ENCODE results near the gene C19orf85.
A peak's percentile ranks its signal among the peaks of the same experiment; 100 is the strongest.

C19orf85 gene

DNA sequence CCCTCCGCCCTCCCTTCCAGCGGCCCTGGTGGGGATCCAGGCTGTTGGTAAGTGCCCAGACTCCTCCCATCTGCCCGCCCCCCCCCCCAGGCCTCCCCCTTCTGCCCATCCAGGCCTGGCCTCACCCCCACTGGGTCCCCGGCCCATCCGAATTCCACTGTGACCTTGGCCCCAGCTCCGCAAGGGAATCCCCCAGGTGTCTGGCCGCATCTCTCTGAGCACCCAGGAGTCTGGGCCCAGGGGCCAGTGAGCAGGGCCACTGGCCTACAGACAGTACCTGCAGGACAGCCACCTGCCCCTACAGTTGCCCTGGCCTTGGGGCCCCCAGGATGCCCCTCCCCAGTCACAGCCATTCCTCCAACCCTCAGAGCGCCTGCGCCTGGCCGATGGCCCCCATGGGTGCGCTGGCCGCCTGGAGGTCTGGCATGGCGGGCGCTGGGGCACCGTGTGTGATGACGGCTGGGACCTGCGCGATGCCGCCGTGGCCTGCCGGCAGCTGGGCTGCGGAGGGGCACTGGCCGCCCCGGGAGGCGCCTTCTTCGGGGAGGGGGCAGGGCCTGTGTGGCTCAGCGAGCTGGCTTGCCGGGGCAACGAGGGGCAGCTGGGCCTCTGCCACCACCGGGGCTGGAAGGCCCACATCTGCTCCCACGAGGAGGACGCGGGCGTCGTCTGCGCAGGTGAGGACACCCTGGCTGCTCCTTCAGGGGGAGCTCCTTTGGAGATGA lies 24.6 kb upstream of the C19orf85 start:
- DNase-seq, result no peak

DNA sequence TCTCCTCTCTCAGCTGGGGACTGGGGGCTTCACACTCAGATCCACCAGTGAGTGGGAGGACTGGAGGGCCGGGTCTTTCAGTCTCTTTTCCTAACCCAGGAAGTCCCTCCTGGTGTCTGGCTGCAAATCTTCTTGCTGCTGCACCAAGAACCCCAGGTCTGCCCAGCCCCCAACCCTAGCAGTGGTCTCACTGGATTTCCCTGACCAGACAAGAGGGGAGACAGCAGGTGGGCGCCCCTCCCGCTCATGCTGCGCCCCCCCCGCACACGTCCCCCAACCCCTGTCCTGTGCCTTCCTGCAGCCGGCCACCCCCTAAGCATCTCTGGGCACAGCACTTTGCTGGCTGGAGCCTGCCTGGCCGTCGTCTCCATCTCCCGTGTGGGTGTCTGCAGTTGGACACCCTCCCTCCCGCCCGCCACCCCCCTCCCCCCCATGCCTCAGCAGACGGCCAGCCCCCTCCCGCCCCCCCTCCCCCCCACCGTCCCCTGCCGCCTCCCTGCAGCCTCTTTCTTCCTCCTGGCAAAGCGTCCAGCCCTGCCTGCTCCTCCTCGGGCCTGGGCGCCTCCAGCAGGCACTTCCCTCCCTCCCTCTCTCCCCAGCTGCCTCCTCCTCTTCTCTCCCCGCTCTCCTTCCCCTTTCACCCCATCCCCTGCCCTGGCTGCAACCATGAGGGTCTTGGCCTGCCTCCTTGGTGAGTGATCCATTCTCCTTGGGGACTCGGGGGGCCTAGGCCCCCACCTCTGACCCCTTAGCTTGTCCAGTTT lies 23.6 kb upstream of the C19orf85 start, which contains the start of gene SSC5D:
Gene SSC5D (plus strand): TSS at position 513 of the 764 bp plus-strand sequence. CDS start 154 bp downstream, at position 667.
- DNase-seq, result no peak

DNA sequence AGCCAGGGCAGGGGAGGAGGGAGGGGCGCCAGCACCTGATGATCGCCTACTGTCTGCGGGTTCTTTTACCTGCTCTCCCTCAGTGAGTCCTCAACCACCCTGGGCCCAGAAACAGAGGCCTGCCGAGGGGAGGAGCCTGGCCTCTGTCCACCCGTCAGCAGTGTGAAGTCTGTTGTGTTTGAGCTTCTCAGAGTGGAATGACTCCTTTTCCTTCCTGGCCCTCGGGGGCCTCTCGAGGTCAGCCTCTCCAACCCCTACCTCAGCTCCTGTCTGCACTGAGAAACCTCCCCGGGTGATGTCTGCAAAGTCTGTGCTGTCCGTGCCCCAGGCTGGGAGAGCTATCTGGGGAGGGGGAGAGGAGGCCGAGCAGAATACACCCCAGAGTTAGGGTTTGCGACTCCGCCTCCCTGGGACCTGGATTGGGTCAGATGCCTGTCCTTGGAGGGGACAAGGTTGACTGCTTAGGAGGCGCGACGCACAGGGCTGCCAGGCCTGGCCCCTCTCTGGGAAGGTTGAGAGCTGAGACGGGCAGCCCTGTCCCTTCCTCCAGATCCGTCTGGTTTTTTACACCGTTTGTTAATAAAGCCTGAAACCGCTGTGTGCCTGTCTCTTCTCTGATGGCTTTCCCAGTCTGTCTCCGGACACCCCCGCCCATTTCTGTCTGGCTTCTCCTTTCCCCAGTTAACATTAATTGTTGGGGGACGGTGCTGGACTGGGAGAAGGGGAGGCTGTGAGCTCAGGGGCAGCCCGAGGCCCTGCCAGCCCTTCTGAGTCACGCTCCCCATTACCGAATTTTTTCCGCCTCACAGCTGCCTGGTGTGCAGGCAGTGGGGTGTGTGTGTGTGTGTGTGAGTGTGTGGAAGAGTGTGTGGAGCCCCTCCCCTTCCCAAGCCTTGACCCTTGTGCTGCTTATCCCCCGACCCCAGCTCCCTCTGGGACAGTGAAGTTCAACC lies 22.7 kb upstream of the C19orf85 start:
- peak; percentile 52 to 54 for DNase-seq

DNA sequence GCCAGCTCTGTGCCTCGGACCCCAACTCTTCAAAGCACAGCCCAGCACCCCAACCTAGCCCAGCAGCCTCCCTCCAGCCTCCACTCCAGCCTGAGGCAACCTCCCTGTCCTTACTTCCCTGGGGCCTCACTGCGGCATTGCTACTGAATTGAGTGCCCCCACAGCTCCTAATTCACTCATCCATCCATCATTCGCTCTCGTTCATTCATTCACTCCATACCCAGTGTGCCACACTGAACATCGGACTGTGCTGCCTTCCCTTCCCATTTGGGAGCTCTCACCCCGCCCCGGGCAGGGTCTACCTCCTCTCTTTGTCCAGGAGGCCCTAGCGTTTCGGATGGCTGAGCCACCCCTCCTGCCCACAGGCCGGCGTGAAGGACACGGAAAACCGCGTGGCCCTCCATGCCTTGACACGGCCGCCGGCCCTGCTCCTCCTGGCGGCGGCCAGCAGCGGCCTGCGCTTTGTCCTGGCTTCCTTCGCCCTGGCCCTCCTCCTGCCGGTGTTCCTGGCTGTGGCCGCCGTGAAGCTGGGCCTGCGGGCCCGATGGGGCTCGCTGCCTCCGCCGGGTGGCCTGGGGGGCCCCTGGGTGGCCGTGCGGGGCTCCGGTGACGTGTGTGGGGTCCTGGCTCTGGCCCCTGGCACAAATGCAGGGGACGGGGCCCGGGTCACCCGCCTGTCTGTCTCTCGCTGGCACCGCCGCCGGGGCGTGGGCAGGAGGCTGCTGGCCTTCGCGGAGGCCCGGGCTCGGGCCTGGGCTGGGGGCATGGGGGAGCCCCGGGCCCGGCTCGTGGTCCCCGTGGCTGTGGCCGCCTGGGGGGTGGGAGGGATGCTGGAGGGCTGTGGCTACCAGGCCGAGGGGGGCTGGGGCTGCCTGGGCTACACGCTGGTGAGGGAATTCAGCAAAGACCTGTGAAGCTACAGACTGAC lies 21.8 kb upstream of the C19orf85 start:
- DNase-seq, result no peak

DNA sequence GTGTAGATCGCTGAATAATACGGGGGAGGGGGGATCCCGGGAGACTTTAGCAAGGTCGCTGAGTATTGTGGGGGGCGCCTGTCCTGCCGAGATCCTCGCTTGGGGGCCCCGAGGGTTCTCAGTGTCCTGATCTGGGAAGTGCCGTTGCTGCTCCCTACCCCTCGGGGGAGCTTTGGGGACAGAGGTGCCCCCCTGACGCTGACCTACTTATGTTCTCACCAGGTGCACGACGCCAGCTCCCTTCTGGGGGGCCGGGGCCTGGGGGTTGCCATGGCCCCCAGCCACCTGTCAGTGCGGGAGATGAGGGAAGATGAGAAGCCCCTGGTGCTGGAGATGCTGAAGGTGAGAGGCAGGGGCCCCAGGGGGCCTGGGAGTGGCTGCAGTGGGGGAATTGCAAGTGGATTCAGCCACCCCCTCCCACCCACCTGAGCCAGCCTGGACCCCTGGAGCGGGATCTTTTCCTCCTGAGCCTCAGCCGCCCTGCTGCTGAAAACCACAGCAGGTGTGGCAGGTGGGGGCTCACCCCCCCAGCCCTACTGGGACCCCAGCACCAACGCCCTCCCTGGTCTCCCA lies 21.0 kb upstream of the C19orf85 start:
- no peak for DNase-seq

DNA sequence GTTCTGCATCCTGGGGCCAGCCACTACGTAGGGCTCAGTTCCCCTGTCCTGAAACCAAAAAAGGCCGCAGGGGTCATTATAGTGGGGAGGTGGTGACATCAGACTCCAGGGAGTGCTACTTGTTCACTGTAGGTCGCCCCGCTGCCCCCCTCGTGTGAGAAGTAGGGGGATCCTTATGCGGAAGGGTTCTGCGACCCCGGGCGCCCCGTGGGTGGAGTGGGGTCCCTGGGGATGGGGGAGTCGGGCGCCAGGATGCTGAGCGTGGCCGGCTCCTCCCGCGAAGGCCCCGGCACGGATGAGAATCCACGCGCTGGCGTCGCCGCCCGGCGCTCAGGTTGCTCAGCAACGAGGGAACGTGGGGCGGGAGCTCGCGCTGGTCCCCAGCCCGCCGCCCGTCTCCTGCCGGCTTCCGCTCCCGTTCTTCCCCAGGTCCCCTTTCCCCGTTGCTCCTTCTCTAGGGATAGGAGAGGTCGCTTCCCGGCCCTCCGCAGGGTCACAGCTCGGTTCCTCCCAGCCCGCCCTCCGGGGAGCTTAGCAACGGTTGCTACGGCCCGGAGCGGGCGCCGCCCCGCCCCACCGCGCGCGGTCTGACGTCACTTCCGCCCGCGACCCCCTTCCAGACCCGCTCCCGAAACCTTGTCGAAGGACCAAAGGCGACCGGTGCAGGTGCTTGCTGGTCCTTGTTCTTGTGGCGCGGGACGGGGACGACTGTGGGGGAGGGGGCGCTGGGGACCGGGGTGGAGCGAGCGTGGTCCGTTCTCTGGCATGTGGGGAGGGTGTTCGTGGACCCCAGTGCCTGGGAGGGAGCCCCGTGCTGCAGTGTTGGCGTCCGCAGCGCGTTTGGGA lies 20.3 kb upstream of the C19orf85 start, which contains the start of gene NAT14:
Gene NAT14 (plus strand): TSS at position 596 of the 846 bp plus-strand sequence. CDS start 521 bp downstream, outside the sequence.
- DNase-seq, result peak; percentile 58 to 62

DNA sequence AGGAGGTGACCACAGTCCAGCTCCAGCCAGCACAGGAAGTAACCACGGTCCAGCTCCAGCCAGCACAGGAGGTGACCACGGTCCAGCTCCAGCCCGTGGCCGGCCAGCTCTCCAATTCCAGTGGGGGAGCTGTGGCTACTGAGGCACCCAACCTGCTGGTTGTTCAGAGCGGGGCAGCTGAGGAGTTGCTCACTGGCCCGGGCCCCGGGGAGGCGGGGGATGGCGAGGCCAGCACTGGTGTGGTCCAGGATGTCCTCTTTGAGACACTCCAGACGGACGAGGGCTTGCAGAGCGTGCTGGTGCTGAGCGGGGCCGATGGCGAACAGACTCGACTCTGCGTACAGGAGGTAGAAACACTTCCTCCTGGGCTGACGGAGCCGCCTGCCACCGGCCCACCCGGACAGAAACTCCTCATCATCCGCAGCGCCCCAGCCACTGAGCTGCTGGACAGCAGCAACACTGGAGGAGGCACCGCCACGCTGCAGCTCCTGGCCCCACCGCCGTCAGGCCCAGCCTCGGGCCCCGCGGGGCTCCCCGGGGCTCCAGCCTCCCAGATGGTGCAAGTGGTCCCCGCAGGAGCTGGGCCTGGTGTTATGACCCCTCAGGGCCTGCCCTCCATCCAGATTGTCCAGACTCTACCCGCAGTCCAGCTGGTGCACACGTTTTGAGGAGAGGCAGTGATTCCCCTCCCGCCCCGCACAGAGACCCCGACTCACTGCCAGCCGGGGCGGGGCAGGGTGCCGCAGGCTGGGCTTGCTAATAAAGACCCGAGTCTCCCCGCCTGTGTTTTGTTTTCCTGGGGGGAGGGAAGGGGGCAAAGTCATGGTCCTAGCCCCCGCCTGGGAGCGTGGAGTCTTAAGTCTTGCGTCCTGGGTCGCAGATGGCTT lies 19.4 kb upstream of the C19orf85 start:
- no peak for DNase-seq

DNA sequence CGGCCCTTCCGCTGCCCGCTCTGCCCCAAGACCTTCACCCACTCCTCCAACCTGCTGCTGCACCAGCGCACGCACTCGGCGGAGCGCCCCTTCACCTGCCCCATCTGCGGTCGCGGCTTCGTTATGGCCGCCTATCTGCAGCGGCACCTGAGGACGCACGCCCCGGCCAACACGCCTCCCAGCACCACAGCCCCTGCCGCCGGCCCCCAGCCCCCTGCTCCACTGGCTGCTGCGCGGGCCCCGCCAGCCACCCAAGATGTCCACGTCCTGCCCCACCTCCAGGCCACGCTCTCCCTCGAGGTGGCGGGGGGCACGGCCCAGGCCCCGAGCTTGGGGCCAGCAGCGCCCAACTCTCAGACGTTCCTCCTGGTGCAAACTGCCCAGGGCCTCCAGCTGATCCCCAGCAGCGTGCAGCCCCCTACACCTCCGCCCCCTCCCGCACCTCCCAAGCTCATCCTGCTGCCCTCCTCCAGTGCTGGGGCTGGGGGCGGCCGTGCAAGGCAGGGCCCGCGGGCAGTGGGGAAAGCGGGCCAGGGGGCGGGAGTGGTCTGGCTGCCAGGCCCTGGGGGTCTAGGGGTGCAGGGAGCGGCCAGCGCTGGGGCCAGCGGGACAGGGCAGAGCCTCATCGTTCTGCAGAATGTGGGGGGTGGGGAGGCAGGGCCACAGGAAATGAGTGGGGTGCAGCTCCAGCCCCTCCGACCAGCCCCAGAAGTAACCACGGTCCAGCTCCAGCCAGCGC lies 18.6 kb upstream of the C19orf85 start:
- no peak for DNase-seq

DNA sequence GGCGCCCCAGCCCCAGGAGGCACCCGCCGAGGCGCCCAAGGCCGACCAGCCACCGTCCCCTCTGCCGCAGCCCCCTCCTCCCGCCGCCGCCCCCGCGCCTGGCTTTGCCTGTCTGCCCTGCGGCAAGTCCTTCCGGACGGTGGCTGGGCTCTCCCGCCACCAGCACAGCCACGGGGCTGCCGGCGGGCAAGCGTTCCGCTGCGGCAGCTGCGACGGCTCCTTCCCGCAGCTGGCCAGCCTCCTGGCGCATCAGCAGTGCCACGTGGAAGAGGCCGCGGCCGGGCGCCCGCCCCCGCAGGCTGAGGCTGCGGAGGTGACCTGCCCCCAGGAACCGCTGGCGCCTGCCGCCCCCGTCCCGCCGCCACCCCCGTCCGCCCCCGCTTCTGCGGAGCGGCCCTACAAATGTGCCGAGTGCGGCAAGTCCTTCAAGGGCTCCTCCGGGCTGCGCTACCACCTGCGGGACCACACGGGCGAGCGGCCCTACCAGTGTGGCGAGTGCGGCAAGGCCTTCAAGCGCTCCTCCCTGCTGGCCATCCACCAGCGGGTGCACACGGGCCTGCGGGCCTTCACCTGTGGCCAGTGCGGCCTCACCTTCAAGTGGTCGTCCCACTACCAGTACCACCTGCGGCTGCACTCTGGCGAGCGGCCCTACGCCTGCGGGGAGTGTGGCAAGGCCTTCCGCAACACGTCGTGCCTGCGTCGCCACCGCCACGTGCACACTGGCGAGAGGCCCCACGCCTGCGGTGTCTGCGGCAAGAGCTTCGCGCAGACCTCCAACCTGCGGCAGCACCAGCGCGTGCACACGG lies 17.8 kb upstream of the C19orf85 start:
- DNase-seq, result no peak

DNA sequence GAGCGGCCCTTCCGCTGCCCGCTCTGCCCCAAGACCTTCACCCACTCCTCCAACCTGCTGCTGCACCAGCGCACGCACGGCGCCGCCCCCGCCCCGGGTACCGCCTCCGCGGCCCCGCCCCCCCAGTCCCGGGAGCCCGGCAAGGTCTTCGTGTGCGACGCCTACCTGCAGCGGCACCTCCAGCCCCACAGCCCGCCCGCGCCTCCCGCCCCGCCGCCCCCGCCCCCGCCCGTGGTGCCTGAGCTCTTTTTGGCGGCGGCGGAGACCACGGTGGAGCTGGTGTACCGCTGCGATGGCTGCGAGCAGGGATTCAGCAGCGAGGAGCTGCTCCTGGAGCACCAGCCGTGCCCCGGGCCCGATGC lies 17.2 kb upstream of the C19orf85 start:
- no peak for DNase-seq

DNA sequence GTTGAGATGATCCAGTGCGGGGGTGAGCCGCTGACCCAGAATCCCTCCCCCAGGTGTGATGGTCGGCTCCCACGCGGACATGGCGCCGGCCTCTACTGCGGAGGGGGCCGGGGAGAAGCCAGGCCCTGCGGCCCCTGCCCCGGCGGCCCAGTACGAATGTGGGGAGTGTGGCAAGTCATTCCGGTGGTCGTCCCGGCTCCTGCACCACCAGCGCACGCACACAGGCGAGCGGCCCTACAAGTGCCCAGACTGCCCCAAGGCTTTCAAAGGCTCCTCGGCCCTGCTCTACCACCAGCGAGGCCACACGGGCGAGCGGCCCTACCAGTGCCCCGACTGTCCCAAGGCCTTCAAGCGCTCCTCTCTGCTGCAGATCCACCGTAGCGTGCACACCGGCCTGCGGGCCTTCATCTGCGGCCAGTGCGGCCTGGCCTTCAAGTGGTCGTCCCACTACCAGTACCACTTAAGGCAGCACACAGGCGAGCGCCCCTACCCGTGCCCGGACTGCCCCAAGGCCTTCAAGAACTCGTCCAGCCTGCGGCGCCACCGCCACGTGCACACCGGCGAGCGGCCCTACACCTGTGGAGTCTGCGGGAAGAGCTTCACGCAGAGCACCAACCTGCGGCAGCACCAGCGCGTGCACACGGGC lies 16.7 kb upstream of the C19orf85 start:
- DNase-seq, result no peak

DNA sequence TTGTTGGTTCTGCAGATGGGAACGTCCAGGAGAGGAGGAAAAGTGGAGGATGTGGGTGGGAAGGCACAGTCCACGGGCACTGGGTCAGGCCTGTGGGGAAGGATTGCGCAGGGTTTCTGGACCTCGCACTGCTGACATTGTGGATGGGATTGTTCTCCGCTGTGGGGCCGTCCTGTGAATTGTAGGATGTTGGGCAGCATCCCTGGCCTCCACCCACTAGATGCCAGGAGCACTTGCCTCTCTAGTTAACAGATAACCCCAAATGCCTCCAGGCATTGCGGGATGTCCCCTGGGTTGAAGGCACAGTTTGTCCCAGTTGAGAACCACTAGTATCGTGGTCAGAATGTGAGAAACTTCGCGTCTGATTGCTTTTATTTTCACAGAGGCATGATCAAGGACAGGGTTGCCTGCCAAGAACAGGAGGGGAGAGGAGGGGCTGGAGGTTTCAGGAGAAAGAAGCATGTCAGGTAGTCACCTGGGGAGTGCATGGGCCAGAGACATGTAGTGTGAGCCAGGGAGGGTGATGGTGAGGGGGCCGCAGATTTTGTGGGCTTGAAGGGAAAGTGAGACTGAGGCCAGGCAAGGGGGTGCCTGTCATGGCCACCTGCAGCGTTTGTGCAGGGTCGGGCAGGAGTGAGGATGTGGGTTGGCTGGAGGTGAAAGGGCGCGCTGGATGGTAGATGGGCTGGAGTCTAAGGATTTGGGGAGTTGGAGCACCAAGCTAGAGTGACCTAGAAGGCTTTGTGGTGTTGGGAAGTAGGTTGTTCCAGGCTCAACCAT lies 15.1 kb upstream of the C19orf85 start:
- no peak for DNase-seq

DNA sequence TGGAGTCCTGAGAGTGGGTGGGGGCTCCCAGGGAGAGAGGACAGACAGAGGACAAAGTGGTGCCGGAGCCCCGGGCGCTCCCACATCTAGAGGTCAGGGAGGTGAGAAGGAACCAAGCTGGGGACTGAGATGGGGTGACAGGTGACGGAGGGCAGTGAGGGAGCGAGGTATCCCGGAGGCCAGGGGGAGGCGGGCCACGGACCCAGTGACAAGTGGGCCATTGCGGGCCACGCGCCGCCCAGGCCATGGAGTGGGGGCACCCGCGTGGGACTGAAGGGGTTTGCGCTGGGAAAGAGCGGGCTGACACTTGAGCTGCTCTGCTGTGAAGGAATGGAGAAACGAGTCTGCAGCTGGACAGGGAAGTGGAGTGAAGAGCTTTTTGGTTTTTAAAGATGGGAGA lies 14.5 kb upstream of the C19orf85 start:
- no peak for DNase-seq

DNA sequence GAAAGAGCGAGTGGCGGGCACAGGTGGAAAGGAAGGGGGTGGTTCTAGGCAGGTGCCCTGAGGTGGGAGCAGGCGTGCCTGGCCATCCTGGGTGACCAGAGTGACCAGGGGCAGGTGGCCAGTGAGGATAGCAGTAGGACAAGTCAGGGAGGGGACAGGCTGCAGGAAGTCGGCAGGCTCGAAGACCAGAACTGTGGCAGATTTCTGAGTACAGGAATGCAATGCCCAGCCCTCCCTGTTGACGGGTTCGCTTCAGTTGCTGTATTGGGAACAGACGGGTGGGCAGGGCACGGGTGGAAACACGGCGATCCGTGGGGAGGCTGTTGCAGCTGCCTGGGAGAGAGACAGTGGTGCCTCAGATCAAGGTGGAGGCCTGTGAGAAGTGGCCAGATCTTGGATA lies 13.8 kb upstream of the C19orf85 start:
- DNase-seq, result no peak

DNA sequence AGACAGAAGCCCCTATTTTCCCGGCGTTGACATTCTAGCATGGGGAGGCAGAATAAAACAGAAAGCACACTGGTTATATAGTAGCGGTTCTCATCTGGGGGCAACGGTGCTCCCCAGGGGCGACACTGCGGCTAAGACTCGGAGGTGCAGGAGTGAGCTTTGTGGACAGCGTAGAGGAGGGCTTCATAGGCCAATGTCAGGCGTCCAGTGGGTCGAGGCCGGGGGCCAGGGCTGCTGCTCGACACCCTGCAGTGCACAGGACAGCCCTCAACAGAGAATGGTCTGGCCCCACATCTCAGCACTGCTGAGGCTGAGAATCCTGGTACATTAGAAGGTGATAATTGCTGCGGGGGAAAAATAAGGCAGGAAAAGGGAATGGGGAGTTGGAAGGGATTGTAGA lies 13.4 kb upstream of the C19orf85 start:
- no peak for DNase-seq

DNA sequence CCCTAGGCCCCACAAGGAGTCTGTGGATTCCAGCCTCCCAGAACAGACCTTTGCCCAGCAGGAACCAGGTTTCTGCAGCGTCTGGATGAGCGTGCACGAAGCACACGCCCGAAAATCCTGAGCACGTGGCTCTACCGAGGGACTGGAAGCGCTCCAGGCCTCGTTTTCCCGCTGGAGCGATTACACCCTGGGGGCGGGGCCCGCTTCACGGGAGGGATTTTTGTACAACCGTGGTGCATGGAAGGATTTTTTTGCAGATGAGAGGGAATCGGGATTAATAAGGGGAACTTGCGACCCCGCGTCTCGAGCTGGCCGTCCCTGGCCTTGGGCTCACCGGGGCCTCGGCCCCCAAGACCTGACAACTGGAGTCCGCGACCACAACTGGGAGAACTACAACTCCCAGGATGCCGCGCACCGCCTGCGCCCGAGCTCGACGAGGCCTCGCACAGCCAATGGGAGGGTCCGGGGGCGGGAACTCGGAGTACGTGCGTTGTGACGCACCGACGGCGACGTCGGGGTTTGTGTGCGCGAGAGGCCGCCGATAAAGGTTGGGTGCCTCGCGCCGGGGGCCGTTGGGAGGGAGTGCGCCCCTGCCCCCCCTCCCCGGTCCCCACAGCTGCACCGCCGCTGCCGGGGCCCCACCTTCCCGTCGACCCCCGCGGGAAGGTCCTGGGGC lies 11.7 kb upstream of the C19orf85 start, which contains the start of gene ZNF628:
Gene ZNF628 (plus strand): TSS at position 518 of the 676 bp plus-strand sequence. CDS start 3,294 bp downstream, outside the sequence.
- peak; percentile 97 for DNase-seq

All from stimulated activated CD4-positive, alpha-beta T cell treated with anti-CD3 and anti-CD28 coated beads, Interleukin-2, amount 100 ng/mL, for 48 hours (primary cell).